Neuron (in vitro differentiated cells): ENCODE measurements around the gene KIF6.

Source experiments
- H2AFZ ChIP-seq: one replicate; pipeline ENCODE4 v1.6.1; 2013; ENCODE audit warnings: low read depth, mild to moderate bottlenecking, inconsistent platforms, low read length, moderate library complexity
- H3K27me3 ChIP-seq: one replicate; pipeline ENCODE4 v1.6.1; 2013; ENCODE audit warnings: low read length; ENCODE audit not compliant: insufficient read depth
- H3K36me3 ChIP-seq: one replicate; pipeline ENCODE4 v1.6.1; 2013; ENCODE audit warnings: low read length; ENCODE audit not compliant: insufficient read depth
- H3K4me1 ChIP-seq: one replicate; pipeline ENCODE4 v1.6.1; 2013; ENCODE audit warnings: low read length; ENCODE audit not compliant: insufficient read depth
- H3K4me3 ChIP-seq: 2 replicates; pipeline ENCODE4 v1.5.1; 2013; ENCODE audit warnings: mild to moderate bottlenecking, low read length, moderate library complexity
- H3K9me3 ChIP-seq: one replicate; pipeline ENCODE4 v1.6.1; 2013; ENCODE audit warnings: low read length

The KIF6 gene

GRCh38 chr6:39363280-39363679 is 361.9 kb downstream of the KIF6 start:
- Histone ChIP-seq H3K27me3 (no peaks in the 10 kb centered on the region), H3K4me1 (no peaks in the 10 kb centered on the region), H3K36me3 (no peaks in the 10 kb centered on the region), H3K4me3 (no peak overlapping the region), H2AFZ (no peak overlapping the region), H3K9me3 (no peaks in the 10 kb centered on the region)

GRCh38 chr6:39362487-39362865 is 362.7 kb downstream of the KIF6 start:
- Histone ChIP-seq H3K4me1 (no peaks in the 10 kb centered on the region), H3K4me3 (no peak overlapping the region), H3K36me3 (no peaks in the 10 kb centered on the region), H2AFZ (no peak overlapping the region), H3K27me3 (no peaks in the 10 kb centered on the region), H3K9me3 (no peaks in the 10 kb centered on the region)

- H2AFZ ChIP-seq, result no peak overlapping the region
- no peaks in the 10 kb centered on the region for H3K4me1 ChIP-seq
- H3K4me3 ChIP-seq, result no peak overlapping the region
- H3K9me3 ChIP-seq, result no peaks in the 10 kb centered on the region
- H3K27me3 ChIP-seq, result no peaks in the 10 kb centered on the region
- H3K36me3 ChIP-seq, result no peaks in the 10 kb centered on the region
Measured at GRCh38 chr6:39361657-39362486, 363.3 kb downstream of the KIF6 start.

GRCh38 chr6:39360378-39360777 is 364.8 kb downstream of the KIF6 start:
- no peak overlapping the region for H2AFZ ChIP-seq
- no peaks in the 10 kb centered on the region for H3K9me3 ChIP-seq

GRCh38 chr6:39357998-39358686 is 367.1 kb downstream of the KIF6 start:
- Histone ChIP-seq H3K9me3 (no peaks in the 10 kb centered on the region), H3K36me3 (no peaks in the 10 kb centered on the region), H3K27me3 (no peaks in the 10 kb centered on the region), H2AFZ (no peak overlapping the region), H3K4me1 (no peaks in the 10 kb centered on the region), H3K4me3 (no peak overlapping the region)

More at GRCh38 chr6:39360378-39360777, 364.8 kb downstream of the KIF6 start:
- H3K4me1 ChIP-seq, result no peaks in the 10 kb centered on the region
- H3K27me3 ChIP-seq, result no peaks in the 10 kb centered on the region
- H3K36me3 ChIP-seq, result no peaks in the 10 kb centered on the region
- H3K4me3 ChIP-seq, result no peak overlapping the region

- Histone ChIP-seq H3K27me3 (no peaks in the 10 kb centered on the region), H3K4me1 (no peaks in the 10 kb centered on the region), H3K9me3 (no peaks in the 10 kb centered on the region), H3K4me3 (no peak overlapping the region), H3K36me3 (no peaks in the 10 kb centered on the region), H2AFZ (no peak overlapping the region)
Measured at GRCh38 chr6:39353698-39354315, 371.4 kb downstream of the KIF6 start.

- no peaks in the 10 kb centered on the region for H3K9me3 ChIP-seq
- no peaks in the 10 kb centered on the region for H3K36me3 ChIP-seq
- no peaks in the 10 kb centered on the region for H3K4me1 ChIP-seq
- H2AFZ ChIP-seq, result no peak overlapping the region
- H3K27me3 ChIP-seq, result no peaks in the 10 kb centered on the region
- no peak overlapping the region for H3K4me3 ChIP-seq
Measured at GRCh38 chr6:39350723-39351505, 374.3 kb downstream of the KIF6 start.

- Histone ChIP-seq H3K4me1 (no peaks in the 10 kb centered on the region), H3K4me3 (no peak overlapping the region), H2AFZ (no peak overlapping the region), H3K9me3 (no peaks in the 10 kb centered on the region), H3K27me3 (no peaks in the 10 kb centered on the region), H3K36me3 (no peaks in the 10 kb centered on the region)
Measured at GRCh38 chr6:39348740-39349139, 376.5 kb downstream of the KIF6 start.

- Histone ChIP-seq H3K36me3 (no peaks in the 10 kb centered on the region), H3K27me3 (no peaks in the 10 kb centered on the region), H3K4me3 (no peak overlapping the region), H3K4me1 (no peaks in the 10 kb centered on the region), H2AFZ (no peak overlapping the region), H3K9me3 (no peaks in the 10 kb centered on the region)
Measured at GRCh38 chr6:39347906-39348585, 377.2 kb downstream of the KIF6 start.

- Histone ChIP-seq H3K27me3 (no peaks in the 10 kb centered on the region), H3K9me3 (no peaks in the 10 kb centered on the region), H3K4me3 (no peak overlapping the region), H3K4me1 (no peaks in the 10 kb centered on the region), H3K36me3 (no peaks in the 10 kb centered on the region), H2AFZ (no peak overlapping the region)
Measured at GRCh38 chr6:39347206-39347605, 378.0 kb downstream of the KIF6 start.

- Histone ChIP-seq H2AFZ (no peak overlapping the region), H3K4me1 (no peaks in the 10 kb centered on the region), H3K4me3 (no peak overlapping the region), H3K36me3 (no peaks in the 10 kb centered on the region), H3K27me3 (no peaks in the 10 kb centered on the region), H3K9me3 (no peaks in the 10 kb centered on the region)
Measured at GRCh38 chr6:39344821-39345280, 380.4 kb downstream of the KIF6 start.

GRCh38 chr6:39343396-39343870 is 381.8 kb downstream of the KIF6 start:
- H3K36me3 ChIP-seq, result no peaks in the 10 kb centered on the region
- H3K4me3 ChIP-seq, result no peak overlapping the region
- no peaks in the 10 kb centered on the region for H3K9me3 ChIP-seq

More at GRCh38 chr6:39343396-39343870, 381.8 kb downstream of the KIF6 start:
- no peak overlapping the region for H2AFZ ChIP-seq
- H3K4me1 ChIP-seq, result no peaks in the 10 kb centered on the region
- H3K27me3 ChIP-seq, result no peaks in the 10 kb centered on the region
